NT2/D1 (cell line): ENCODE results near the gene RDH16.

Source experiments
- DNase-seq: peaks from one replicate; pipeline ENCODE4 v3.0.0-alpha.2; 2011; ENCODE audit warnings: low read depth, low spot score
- H3K27me3 ChIP-seq: 2 replicates; pipeline ENCODE4 v1.6.0; 2011; ENCODE audit warnings: mild to moderate bottlenecking; ENCODE audit not compliant: insufficient read length, insufficient read depth
- H3K36me3 ChIP-seq: 2 replicates; pipeline ENCODE4 v1.6.1; 2011; ENCODE audit warnings: mild to moderate bottlenecking, low read length, mixed read lengths; ENCODE audit not compliant: insufficient read depth, insufficient read length
- H3K4me1 ChIP-seq: 2 replicates; pipeline ENCODE4 v1.5.1; 2011; ENCODE audit not compliant: insufficient read depth, insufficient read length
- H3K4me3 ChIP-seq: 2 replicates; pipeline ENCODE4 v1.5.1; 2011; ENCODE audit warnings: low read depth; ENCODE audit not compliant: insufficient read length
- H3K9ac ChIP-seq: 2 replicates; pipeline ENCODE4 v1.6.0; 2011; ENCODE audit warnings: low read depth; ENCODE audit not compliant: insufficient read length
- H3K9me3 ChIP-seq: 2 replicates; pipeline ENCODE4 v1.5.1; 2011; ENCODE audit warnings: mild to moderate bottlenecking, low read length; ENCODE audit not compliant: insufficient read depth
- SUZ12 ChIP-seq: IDR thresholded peaks from 2 replicates; pipeline ENCODE4 v1.6.1; 2011; ENCODE audit not compliant: insufficient read length, insufficient read depth; ENCODE audit errors: extremely low read depth
- YY1 ChIP-seq: IDR thresholded peaks from 2 replicates; pipeline ENCODE4 v1.6.1; 2011; ENCODE audit not compliant: insufficient read length, insufficient read depth
- ZNF274 ChIP-seq: IDR thresholded peaks from 2 replicates; pipeline ENCODE4 v1.6.1; 2011; ENCODE audit warnings: mild to moderate bottlenecking, low read depth, low read length

Gene RDH16

DNA sequence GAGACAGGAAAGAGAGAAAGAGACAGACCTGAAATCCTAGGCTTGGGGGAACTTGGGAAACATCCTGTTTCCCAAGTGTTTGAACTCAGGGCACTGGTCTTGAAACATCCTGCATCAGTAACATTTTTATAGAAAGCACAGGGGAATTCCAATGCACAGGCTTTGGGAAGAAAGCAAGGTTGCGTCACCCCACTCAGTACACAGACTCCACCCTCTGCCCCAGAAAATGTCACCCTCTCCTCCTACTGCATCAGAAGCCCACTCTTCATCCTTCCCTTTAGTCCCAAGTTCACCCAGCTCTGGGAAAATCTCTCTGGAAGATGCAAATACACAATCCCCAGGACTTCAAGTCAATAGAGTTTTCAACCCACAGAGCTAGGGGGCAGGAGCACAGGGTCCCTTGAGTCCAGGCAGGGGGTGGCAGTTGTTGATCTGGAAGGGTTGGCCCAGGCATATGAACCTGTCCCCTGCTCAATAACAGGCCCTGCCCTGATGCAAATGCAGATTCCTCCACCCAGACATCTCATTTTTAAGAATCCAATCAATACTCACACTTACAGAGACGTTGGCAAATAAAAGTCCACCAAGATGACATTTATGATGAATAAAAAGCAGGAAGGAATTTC lies 1.7 kb downstream of the RDH16 start:
- Histone ChIP-seq H3K9ac (no peak overlapping the region), H3K4me3 (no peak overlapping the region), H3K9me3 (peaks cover 24% of the 10 kb centered on the region; the same call in 1 of the 2 replicates), H3K36me3 (no peaks in the 10 kb centered on the region), H3K27me3 (no peaks in the 10 kb centered on the region), H3K4me1 (no peaks in the 10 kb centered on the region)
- TF ChIP-seq YY1 (no peak), SUZ12 (no peak), ZNF274 (no peak)
- no peak for DNase-seq

DNA sequence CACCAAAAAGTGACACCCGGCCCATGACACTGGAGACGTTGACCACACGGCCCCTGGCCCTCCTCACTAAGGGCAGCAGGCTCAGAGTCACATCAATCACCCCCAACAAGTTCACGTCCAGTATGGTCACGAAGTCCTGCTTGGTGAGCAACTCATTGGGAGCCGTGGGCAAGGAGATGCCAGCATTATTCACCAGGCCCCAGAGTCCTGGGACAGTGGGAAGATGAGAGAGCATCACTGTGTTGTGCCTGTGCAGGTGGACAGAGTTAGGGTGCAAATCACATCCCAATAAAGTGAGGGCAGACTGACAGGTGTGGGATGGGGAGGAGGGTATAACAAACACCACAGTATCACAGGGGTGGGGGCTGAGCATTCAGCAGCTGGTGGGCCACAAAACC lies 2.5 kb downstream of the RDH16 start:
- TF ChIP-seq YY1: no peak
- no peak for TF ChIP-seq ZNF274
- no peak for TF ChIP-seq SUZ12
- DNase-seq: no peak
- H3K9ac ChIP-seq: no peak overlapping the region

DNA sequence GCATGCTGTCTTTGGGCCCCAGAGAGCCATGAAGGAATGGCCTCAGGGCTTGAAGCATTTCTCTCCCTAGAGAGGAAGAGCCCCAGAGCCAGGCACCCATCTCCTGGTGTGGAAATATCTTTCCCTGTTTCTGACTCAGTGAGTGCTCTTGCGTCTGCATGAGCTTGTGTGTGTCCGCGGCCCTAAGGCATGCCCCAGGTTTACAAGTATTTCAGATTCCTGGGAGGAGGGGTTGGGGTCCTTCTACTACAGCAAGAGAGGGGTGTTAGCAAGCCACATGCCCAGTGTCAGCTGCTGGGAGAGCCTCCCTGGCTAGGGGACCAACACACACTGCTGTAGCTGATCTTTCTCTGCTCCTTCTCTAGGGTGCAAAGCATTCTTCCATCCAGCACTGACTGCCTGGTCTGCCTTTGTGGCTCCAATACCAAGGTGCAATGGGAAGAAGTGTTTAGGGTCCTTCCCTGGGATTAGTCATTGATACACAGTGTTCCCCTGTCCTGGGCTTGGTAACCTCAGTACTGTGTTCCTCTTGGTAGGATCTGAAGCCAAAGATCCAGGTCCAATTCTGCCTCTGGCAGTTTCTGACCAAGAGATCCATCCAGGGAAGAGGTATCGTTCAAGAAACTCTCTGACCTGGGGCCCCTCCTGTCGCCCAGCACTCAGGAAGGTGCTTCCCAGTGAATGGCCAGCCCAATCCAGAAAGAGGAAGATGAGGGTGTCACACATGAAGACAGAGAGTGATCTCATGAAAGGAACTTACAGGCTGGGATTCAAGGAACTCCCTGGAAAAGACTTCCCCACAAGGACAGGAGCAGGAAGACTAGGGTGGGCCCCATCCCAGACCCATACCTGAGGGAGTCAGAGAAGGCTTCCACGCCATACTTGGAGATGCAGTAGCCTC lies 3.1 kb downstream of the RDH16 start:
- no peak for DNase-seq
- Histone ChIP-seq H3K9me3 (peaks cover 24% of the 10 kb centered on the region; the same call in 1 of the 2 replicates), H3K9ac (no peak overlapping the region), H3K36me3 (no peaks in the 10 kb centered on the region), H3K27me3 (no peaks in the 10 kb centered on the region), H3K4me3 (no peak overlapping the region), H3K4me1 (no peaks in the 10 kb centered on the region)
- TF ChIP-seq SUZ12: no peak
- no peak for TF ChIP-seq YY1
- no peak for TF ChIP-seq ZNF274

More for the DNA sequence above, 2.5 kb downstream of the RDH16 start:
- Histone ChIP-seq H3K36me3 (no peaks in the 10 kb centered on the region), H3K9me3 (peaks cover 24% of the 10 kb centered on the region; the same call in 1 of the 2 replicates), H3K4me3 (no peak overlapping the region), H3K4me1 (no peaks in the 10 kb centered on the region), H3K27me3 (no peaks in the 10 kb centered on the region)

DNA sequence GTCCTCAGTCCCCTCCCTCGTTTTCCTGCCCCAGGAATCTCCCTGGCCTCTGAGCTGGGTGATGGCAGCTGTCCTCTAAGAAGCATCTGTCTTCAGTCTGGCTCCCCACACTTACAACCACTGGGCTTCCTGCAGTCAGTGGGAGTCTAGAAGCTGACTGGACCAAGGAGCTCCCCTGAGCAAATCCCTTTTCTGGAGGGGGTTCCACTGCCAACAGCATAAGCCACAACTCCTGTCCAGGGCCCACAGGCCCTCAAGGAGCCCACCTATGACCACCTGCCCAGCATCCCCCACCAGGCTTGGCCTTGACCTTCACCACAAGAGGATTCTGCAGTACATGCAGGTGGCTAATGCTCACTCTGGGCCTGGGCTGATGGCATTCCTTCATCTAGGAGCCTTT lies 4.1 kb downstream of the RDH16 start:
- DNase-seq: no peak
- Histone ChIP-seq H3K36me3 (no peaks in the 10 kb centered on the region), H3K9me3 (peaks cover 14% of the 10 kb centered on the region; the same call in 1 of the 2 replicates), H3K4me3 (no peak overlapping the region), H3K27me3 (no peaks in the 10 kb centered on the region), H3K4me1 (no peaks in the 10 kb centered on the region), H3K9ac (no peak overlapping the region)
- no peak for TF ChIP-seq SUZ12
- TF ChIP-seq YY1: no peak
- no peak for TF ChIP-seq ZNF274

DNA sequence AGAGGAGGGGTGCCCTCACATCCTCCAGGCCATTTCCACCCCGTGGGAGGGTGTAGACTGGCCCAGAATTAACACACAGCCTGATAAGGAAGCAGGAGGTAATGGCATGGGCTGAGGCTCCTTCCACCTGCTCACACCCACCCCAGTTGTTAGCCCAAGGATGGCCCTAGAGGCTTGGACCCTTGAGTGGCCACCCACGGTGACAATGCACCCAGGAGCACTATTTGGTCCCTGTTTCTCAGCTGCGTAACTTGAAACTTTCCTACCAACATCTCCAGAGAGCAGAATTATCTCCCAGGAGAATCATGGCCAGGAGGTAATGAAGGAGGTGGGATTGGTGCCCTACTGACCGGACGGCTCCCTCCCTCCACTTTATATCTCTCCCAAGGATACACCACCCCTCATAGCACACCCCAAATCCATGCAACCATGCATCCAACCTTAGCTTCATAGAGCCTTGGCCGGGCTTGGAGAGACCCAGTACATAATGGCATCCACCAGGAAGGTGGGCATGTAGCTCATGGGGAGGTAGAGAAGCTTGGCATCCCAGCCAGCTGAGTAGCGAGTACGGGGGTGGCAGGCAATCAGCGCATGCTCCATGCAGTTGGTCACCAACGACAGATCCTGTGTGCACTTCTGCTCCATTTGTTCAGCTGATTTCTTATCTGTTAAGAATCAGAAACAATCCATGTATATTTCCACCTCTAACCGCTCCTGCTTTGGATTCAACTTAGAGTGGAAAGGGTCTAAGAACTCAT lies 5.6 kb downstream of the RDH16 start:
- Histone ChIP-seq H3K9me3 (peaks cover under 1% of the 10 kb centered on the region; the same call in 1 of the 2 replicates), H3K9ac (no peak overlapping the region), H3K4me1 (no peaks in the 10 kb centered on the region), H3K4me3 (no peak overlapping the region), H3K36me3 (no peaks in the 10 kb centered on the region), H3K27me3 (no peaks in the 10 kb centered on the region)
- no peak for DNase-seq
- TF ChIP-seq YY1: no peak
- no peak for TF ChIP-seq SUZ12
- no peak for TF ChIP-seq ZNF274

DNA sequence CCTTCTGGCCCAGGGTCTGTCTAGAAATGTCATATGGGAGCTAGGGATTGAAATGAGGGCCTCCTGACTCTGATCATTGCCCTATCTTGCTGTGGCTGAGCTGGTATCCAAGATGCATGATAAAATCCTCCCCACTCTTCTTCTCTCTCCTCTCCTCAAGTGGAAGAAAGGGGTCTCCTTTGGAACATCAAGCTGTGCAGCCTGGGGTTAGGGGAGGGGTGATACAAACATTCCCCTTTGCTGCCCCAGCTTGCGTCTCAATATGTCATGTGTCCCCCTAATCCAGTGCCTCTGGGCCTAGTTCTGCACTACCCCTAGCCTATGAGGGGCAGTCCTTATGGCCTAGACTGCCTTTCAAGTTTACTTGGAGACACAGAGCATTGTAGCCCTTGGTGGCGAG lies 8.5 kb downstream of the RDH16 start:
- H3K4me3 ChIP-seq: no peak overlapping the region
- no peak overlapping the region for H3K9ac ChIP-seq
- DNase-seq: no peak
- no peaks in the 10 kb centered on the region for H3K36me3 ChIP-seq
- peaks cover under 1% of the 10 kb centered on the region; the same call in 1 of the 2 replicates for H3K9me3 ChIP-seq
- no peaks in the 10 kb centered on the region for H3K4me1 ChIP-seq
- no peaks in the 10 kb centered on the region for H3K27me3 ChIP-seq
- TF ChIP-seq YY1 (no peak), SUZ12 (no peak), ZNF274 (no peak)
